Psoas muscle (tissue), 8 donors: ENCODE results near the gene MROH2A. TPM values are rescaled to one million over a fixed set of nuclear protein-coding genes. Genes with fewer than 3 reads are reported as not detected.

ENCODE experiments used
- ATAC-seq, 4 donors: fragments of 200-7000 bp; cut with Tn5 transposase; one replicate each; pipeline ENCODE4 v1.9.1; 2020; ENCODE audit warnings: moderate library complexity in 3 of 4, mild to moderate bottlenecking in 2 of 4
- DNase-seq, 2 donors: peaks; one replicate each; pipeline ENCODE4 v3.0.0-alpha.2; 2020
- H3K27ac ChIP-seq: fragments of 200-600 bp; one replicate; pipeline ENCODE4 v1.8.0; 2022
- H3K27me3 ChIP-seq, 3 donors: fragments of 200-600 bp in 1 of 3; one replicate each; pipeline versions ENCODE4 v1.6.1 to v1.8.0; 2013 to 2022; ENCODE audit warnings: low read length in 2 of 3, mild to moderate bottlenecking in 2 of 3, moderate library complexity in 1 of 3; ENCODE audit not compliant: insufficient read depth in 3 of 3
- H3K36me3 ChIP-seq, 2 donors: fragments of 200-600 bp in 1 of 2; one replicate each; pipeline versions ENCODE4 v1.6.1 to v1.8.0; 2013 to 2022; ENCODE audit warnings: low read depth in 1 of 2, mild to moderate bottlenecking in 1 of 2, moderate library complexity in 1 of 2; ENCODE audit not compliant: insufficient read depth in 1 of 2
- H3K4me1 ChIP-seq: fragments of 200-600 bp; one replicate; pipeline ENCODE4 v1.8.0; 2022
- H3K4me3 ChIP-seq: fragments of 200-600 bp; one replicate; pipeline ENCODE4 v1.8.0; 2022; ENCODE audit warnings: mild to moderate bottlenecking
- H3K9me3 ChIP-seq: fragments of 200-600 bp; one replicate; pipeline ENCODE4 v1.8.0; 2022
- WGBS, 3 donors: extraction: QIAGEN DNeasy Blood & Tissue Kit; methylation state at CpG; one replicate each; pipeline versions ENCODE4 v1.1.6 to v1.1.7; 2013; 5-methylcytosine and 5-hydroxymethylcytosine counted together
- intact Hi-C, 2 donors: fragments of 100-400 bp; cut with DNase I; formaldehyde crosslinking; loops; one replicate each; pipeline versions ENCODE4 v1.11.0 to v1.14.2; 2022
- polyA plus RNA-seq, 3 donors: library from polyadenylated mRNA; stranded (reverse); fragments of 200-250 nt; gene quantifications; one replicate each; pipeline ENCODE4 v1.2.3, GENCODE V29; 2013
- total RNA-seq, 4 donors: library from RNA; stranded (reverse); fragmentation: NEBNext Ultra II Directional in 2 of 4; extraction: Animal tissue kit (Norgen Biotek cat#: 25700) in 2 of 4; gene quantifications; one replicate each; pipeline versions ENCODE4 v1.2.1 to v1.2.4, GENCODE V29; 2021 to 2023
- TF ChIP-seq, protein P1 (sequence below): fragments of 200-600 bp; IDR thresholded peaks from one replicate; pipeline ENCODE4 v1.8.0; 2022; ENCODE audit warnings: antibody characterized with exemption
- donor health status: healthy with polysubstance abuse.
- donor health status: DM: no; HTN: no; CAD: no; lungs with moderate emphysema.
- donor health status: Bipolar disorder and iron deficiency.
- donor health status: healthy.
- donor health status: DM: yes; HTN: yes; CAD: no.
- donor health status: DM: no; HTN: no; CAD: no.
- donor health status: DM: no; HTN: no; CAD: no.
- donor health status: DM: yes; HTN: yes; CAD: no.

Gene MROH2A
- total and polyA plus RNA-seq, 7 donors = not detected

DNA sequence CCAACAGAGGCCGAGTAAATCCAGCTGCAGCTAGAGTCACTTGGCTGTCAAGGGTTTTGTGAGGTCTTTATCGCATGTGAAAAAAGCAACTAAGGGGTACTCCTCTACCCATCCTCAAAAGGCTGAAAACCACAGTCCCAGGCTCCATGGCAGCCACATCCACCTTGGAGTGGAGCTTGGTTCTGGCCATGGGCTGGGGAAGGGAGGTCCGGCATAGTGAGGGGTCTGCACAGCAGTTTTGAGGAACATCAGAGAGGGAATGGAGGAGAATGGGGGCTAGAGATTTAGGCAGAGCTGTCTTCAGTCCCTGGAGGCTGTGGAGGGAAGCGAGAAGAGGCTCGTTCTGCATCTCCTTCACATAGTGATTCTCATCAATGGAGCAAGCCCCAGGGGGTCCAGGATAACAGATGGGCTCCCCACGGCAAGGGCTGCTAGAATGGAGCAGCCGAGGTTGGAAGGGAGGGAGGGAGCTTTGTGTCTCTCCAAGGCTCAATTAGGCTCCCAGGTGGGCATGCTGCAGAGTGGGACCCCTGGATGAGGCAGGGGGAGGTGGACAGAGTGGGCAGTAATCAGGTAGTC, 21.0 kb downstream of the MROH2A start:
- no peak for ATAC-seq
- Histone ChIP-seq H3K27ac (no peak overlapping the region), H3K9me3 (no peaks in the 10 kb centered on the region), H3K27me3 (no peaks in the 10 kb centered on the region), H3K4me1 (no peaks in the 10 kb centered on the region), H3K36me3 (no peaks in the 10 kb centered on the region), H3K4me3 (no peak overlapping the region)
- DNase-seq = no peak
- WGBS, 3 donors = 57 to 60% (median 57%) methylated on average over 7 of the region's 7 CpGs
- TF ChIP-seq, protein P1, sequence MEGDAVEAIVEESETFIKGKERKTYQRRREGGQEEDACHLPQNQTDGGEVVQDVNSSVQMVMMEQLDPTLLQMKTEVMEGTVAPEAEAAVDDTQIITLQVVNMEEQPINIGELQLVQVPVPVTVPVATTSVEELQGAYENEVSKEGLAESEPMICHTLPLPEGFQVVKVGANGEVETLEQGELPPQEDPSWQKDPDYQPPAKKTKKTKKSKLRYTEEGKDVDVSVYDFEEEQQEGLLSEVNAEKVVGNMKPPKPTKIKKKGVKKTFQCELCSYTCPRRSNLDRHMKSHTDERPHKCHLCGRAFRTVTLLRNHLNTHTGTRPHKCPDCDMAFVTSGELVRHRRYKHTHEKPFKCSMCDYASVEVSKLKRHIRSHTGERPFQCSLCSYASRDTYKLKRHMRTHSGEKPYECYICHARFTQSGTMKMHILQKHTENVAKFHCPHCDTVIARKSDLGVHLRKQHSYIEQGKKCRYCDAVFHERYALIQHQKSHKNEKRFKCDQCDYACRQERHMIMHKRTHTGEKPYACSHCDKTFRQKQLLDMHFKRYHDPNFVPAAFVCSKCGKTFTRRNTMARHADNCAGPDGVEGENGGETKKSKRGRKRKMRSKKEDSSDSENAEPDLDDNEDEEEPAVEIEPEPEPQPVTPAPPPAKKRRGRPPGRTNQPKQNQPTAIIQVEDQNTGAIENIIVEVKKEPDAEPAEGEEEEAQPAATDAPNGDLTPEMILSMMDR = no peak
- intact Hi-C loops = no loop called here

DNA sequence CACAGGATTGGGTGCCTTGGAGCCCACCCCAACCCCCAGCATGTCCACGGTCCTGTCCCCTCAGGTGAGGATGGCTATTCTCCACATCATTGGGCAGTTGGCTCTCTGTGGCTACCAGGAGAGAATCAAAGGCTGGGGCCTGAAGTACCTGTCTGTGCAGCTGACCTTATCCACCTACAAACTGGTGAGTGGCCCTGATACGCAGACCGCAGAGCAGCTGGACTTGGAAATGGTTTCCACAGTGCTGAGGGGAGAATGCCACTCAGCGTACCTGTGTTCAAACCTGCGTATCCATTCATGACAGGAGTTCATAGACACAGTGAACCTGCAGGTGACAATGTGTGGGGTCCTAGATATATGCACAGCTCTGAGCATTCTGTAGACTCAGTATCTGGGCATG, 21.6 kb downstream of the MROH2A start:
- Histone ChIP-seq H3K4me1 (no peaks in the 10 kb centered on the region), H3K4me3 (no peak overlapping the region), H3K36me3 (no peaks in the 10 kb centered on the region), H3K27me3 (no peaks in the 10 kb centered on the region), H3K9me3 (no peaks in the 10 kb centered on the region), H3K27ac (no peak overlapping the region)
- intact Hi-C loops = no loop called here
- TF ChIP-seq, protein P1 = no peak
- WGBS, 3 donors = 51 to 83% (median 51%) methylated on average over 5 of the region's 5 CpGs
- DNase-seq (no peak), ATAC-seq (no peak)

DNA sequence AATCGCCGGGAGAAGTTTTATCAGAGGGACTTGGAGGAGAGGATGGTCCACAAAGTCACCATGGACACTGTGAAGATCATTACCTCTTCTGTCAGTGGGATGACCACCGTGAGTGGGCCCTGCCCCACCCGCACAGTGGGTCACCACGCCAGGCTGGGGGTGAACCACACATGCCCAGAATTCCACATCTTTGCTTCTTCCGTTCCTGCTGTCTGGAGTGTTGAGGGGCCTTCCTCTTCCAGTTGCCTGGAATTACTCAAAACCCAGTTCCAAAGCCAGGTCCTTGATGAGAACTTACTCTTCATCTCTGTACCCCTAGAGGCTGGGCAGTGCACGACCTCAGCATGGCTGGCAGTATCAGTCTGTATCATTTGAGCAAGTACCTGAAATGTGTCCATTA, 22.1 kb downstream of the MROH2A start:
- Histone ChIP-seq H3K4me1 (no peaks in the 10 kb centered on the region), H3K27ac (no peak overlapping the region), H3K4me3 (no peak overlapping the region), H3K9me3 (no peaks in the 10 kb centered on the region), H3K27me3 (no peaks in the 10 kb centered on the region), H3K36me3 (no peaks in the 10 kb centered on the region)
- ATAC-seq (no peak), DNase-seq (no peak)
- TF ChIP-seq, protein P1 = no peak
- WGBS, 3 donors = 74 to 78% (median 75%) methylated on average over 7 of the region's 7 CpGs
- intact Hi-C loops = no loop called here

DNA sequence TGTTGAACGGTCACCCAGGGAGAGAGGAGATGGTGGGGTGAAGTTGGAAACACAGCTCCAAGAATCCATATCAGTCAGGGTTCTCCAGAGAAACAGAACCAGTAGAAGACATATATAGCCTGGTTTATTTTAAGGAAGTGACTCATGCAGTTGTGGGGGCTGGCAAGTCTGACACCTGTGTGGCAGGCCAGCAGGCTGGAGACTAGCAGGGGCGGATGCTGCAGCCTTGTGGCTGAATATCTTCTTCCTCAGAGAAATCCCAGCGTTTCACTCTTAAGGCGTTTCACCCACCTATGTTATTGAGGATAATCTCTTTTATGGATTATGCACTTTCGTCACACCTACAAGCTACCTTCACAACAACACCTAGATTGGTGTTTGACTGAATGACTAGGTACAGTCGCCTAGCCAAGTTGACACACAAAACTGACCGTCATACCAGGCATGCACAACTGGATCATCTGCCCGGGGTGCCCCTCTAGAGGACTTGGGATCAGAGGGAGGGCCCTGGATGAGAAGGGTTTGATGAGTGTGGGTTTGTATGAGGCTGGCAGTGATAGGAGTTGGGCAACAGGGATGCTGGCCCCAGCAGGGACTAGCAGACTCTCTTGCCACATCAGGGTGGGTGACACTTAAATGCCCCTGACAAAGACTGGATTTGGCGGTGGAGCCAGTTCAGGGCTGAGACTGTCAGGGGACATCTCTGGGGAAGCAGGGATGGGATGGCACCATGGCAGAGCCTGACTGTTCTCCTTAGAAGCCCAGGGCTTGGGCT, 23.4 kb downstream of the MROH2A start:
- no peaks in the 10 kb centered on the region for H3K9me3 ChIP-seq
- no peaks in the 10 kb centered on the region for H3K4me1 ChIP-seq
- TF ChIP-seq, protein P1 = no peak
- WGBS, 3 donors = 76 to 80% (median 80%) methylated on average over 9 of the region's 9 CpGs
- no peak overlapping the region for H3K4me3 ChIP-seq
- no peaks in the 10 kb centered on the region for H3K27me3 ChIP-seq
- DNase-seq (no peak), ATAC-seq (no peak)
- intact Hi-C loops = no loop called here
- no peak overlapping the region for H3K27ac ChIP-seq
- no peaks in the 10 kb centered on the region for H3K36me3 ChIP-seq
